Activated naive CD8-positive, alpha-beta T cell treated with anti-CD3 and anti-CD28 coated beads, Interleukin-2, amount 10 ng/mL, durations not matched to agents 7 days and 5 days (primary cell): ENCODE results near the gene COX19. TPM values are rescaled to one million over a fixed set of nuclear protein-coding genes. Genes with fewer than 3 reads are reported as not detected.

Experiments used
- ATAC-seq: fragments of 150-1000 bp; cut with Tn5 transposase; one replicate; pipeline ENCODE4 v1.10.0; 2021; ENCODE audit warnings: low read depth, moderate library complexity
- POLR2A ChIA-PET: fragments of 350-600 bp; sonication (Branson Sonifier 250); formaldehyde crosslinking; loops from one replicate; lab custom pipeline; 2021; ENCODE audit warnings: antibody characterized with exemption; lab: Charles Lee
- DNase-seq: peaks from one replicate; pipeline ENCODE4 v3.0.0; 2021
- H3K27ac Mint-ChIP-seq: one replicate; pipeline ENCODE4 v1.8.0; 2022; ENCODE audit warnings: mild to moderate bottlenecking, mixed read lengths
- H3K27me3 Mint-ChIP-seq: one replicate; pipeline ENCODE4 v1.8.0; 2022; ENCODE audit warnings: mild to moderate bottlenecking, moderate library complexity, mixed read lengths
- H3K36me3 Mint-ChIP-seq: one replicate; pipeline ENCODE4 v1.8.0; 2021; ENCODE audit warnings: mild to moderate bottlenecking, mixed read lengths
- H3K4me1 Mint-ChIP-seq: one replicate; pipeline ENCODE4 v1.8.0; 2021; ENCODE audit warnings: mixed read lengths
- H3K4me3 Mint-ChIP-seq: one replicate; pipeline ENCODE4 v1.8.0; 2022; ENCODE audit warnings: mild to moderate bottlenecking, moderate library complexity, mixed read lengths
- H3K9me3 Mint-ChIP-seq: one replicate; pipeline ENCODE4 v1.8.0; 2021; ENCODE audit warnings: mixed read lengths
- total RNA-seq, 2 experiments: library from RNA; stranded (reverse); gene quantifications; one replicate each; pipeline ENCODE4 v1.2.3, GENCODE V29; 2021

The COX19 gene
- total RNA-seq, 2 experiments from 2014 or later, result 26.2 to 29.3 TPM

DNA sequence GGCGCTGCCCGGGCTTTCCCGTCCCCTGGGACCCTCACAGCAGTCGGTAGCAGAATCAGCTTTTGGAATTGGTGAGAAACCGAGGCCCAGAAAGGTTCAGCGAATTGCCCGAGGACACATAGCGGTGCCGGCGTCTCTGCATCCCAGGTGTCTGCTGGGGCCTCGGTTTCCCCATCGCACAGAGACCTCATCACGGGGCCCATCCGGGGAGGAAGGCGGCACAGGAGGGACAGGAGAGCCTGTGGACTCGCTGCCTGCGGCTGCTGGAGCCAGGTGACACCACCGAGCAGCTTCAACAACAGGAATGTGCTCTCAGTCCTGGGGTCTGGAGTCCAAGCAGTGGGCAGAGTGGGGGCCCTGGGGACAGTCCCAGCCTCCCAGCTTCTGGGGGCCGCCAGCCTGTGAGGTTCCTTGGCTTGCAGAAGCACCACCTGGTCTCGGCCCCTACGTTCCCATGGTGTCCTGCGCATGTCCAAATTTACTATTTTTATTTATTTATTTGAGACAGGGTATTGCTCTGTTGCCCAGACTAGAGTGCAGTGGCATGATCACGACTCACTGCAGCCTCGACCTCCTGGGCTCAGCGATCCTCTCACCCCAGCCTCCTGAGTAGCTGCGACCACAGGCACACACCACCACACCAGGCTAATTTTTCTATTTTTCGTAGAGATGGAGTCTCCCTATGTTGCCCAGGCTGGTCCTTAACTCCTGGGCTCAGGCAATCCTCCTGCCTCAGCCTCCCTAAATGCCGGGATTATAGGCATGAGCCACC lies 539 bp upstream of the COX19 start:
- peaks cover 14% of the 10 kb centered on the region for H3K4me1 Mint-ChIP-seq
- DNase-seq (no peak), ATAC-seq (no peak)
- no peaks in the 10 kb centered on the region for H3K27me3 Mint-ChIP-seq
- POLR2A ChIA-PET, result interaction anchor here (0.6 to 2.9 kb wide), 16 partner anchors 8 to 184 kb away, joined by 3 to 27 read pairs (median 5); partner anchors contain the start of genes GET4 and ZFAND2A
- peak overlapping the region; percentile 93 for H3K4me3 Mint-ChIP-seq
- no peak overlapping the region for H3K27ac Mint-ChIP-seq
- H3K36me3 Mint-ChIP-seq, result peaks cover 9% of the 10 kb centered on the region
- no peaks in the 10 kb centered on the region for H3K9me3 Mint-ChIP-seq

DNA sequence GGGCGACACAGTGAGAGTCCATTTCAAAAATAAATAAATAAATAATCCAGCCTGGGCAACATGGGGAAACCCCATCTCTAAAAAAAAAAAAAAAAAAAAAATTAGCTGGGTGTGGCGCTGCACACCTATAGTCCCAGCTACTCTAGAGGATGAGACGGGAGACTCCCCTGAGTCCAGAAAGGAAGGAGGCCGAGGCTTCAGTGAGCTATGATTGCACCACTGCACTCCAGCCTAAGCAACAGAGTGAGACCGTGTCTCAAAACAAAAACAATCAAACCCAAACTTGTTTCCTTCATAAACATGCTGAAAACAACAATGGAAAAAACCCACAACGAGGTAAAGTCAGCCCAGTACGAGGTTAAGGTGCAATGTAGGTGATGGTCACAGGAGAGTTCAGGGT lies 1.2 kb downstream of the COX19 start:
- POLR2A ChIA-PET, result interaction anchor here (0.6 to 2.9 kb wide), 15 partner anchors 7 to 1259 kb away, joined by 3 to 27 read pairs (median 5); partner anchors contain the start of genes GET4 and ZFAND2A
- ATAC-seq (no peak), DNase-seq (no peak)
- Mint-ChIP-seq H3K9me3 (no peaks in the 10 kb centered on the region), H3K4me1 (peaks cover 16% of the 10 kb centered on the region), H3K27me3 (no peaks in the 10 kb centered on the region), H3K4me3 (peak overlapping the region; percentile 93), H3K36me3 (peaks cover 10% of the 10 kb centered on the region), H3K27ac (peak overlapping the region; percentile 89)

DNA sequence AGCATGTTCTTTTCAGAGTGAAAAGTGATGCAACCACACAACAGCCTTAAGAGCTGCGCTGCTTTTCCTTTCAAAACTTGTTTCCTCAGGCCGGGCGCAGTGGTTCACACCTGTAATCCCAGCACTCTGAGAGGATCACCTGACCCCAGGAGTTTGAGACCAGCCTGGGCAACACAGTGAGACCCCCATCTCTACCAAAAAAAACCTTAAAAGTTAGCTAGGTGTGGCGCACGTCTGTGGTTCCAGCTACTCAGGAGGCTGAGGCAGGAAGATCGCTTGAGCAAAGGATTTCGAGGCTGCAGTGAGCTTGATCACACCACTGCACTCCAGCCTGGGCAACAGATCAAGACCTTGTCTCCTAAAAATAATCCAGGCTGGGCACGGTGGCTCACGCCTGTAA lies 2.0 kb downstream of the COX19 start:
- peak overlapping the region; percentile 56 for H3K4me3 Mint-ChIP-seq
- POLR2A ChIA-PET, result interaction anchor here (1.0 to 2.9 kb wide), 3 partner anchors 9 to 50 kb away, joined by 5 to 27 read pairs (median 6); no protein-coding TSS in a partner anchor
- H3K27me3 Mint-ChIP-seq, result no peaks in the 10 kb centered on the region
- H3K27ac Mint-ChIP-seq, result no peak overlapping the region
- DNase-seq (no peak), ATAC-seq (no peak)
- peaks cover 10% of the 10 kb centered on the region for H3K36me3 Mint-ChIP-seq
- no peaks in the 10 kb centered on the region for H3K9me3 Mint-ChIP-seq
- H3K4me1 Mint-ChIP-seq, result peaks cover 16% of the 10 kb centered on the region

DNA sequence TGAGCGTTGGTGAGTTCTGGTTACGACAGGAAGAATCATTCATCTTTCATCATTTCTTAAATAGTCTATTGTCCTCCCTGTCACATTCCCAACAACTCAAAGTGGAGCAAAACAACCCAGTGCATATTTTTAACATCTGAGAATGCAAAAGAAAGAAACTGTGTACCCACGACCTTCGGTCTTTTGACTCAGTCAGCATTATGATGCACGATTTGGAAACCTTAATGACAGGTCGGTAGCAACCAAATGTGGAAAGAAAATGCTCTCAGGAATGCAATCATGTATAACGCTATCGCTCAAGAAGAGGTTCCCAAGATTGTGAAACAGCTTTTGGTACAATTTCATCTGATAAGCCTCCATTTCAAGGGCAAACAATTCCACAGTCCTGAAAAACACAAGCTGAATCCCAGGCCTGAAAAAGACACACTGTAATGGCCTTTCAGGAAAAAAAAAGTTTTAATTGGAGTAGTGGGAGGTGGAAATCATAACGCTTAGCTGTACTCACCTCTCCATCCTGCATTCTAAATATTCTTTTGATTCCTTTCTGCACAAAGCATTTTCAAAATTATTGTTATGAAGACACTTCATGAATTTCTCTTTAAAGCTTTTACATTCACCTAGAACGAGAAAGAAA lies 2.6 kb downstream of the COX19 start:
- Mint-ChIP-seq H3K9me3 (no peaks in the 10 kb centered on the region), H3K4me1 (peaks cover 16% of the 10 kb centered on the region), H3K27me3 (no peaks in the 10 kb centered on the region), H3K4me3 (peak overlapping the region; percentile 56), H3K27ac (no peak overlapping the region), H3K36me3 (peaks cover 12% of the 10 kb centered on the region)
- POLR2A ChIA-PET, result interaction anchor here (1.1 kb wide), 1 partner anchor 8 kb away, joined by 5 read pairs; no protein-coding TSS in a partner anchor
- ATAC-seq, result no peak
- DNase-seq, result no peak

DNA sequence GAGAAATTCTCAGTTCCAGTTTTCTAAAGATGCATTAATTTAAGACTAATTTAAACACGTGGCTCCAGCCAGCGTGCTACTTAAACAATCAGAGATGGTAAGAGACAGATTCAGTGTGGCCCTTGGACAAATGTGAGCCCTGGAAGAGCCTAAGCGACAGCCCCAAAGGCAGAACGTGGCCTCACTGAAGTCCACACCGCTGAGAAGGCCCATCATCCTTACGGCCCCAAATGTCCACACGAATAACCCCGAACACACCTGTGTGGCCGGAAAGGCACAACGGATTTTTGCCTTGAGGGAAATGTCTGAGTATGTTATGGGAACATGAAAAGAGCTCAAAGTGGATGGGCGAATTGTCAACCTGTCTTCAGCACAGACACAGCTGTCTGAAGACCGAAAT lies 3.2 kb downstream of the COX19 start:
- POLR2A ChIA-PET, result no interaction called here
- Mint-ChIP-seq H3K4me1 (peaks cover 16% of the 10 kb centered on the region), H3K27ac (no peak overlapping the region), H3K36me3 (peaks cover 14% of the 10 kb centered on the region), H3K27me3 (no peaks in the 10 kb centered on the region), H3K4me3 (no peak overlapping the region), H3K9me3 (no peaks in the 10 kb centered on the region)
- ATAC-seq (no peak), DNase-seq (no peak)

DNA sequence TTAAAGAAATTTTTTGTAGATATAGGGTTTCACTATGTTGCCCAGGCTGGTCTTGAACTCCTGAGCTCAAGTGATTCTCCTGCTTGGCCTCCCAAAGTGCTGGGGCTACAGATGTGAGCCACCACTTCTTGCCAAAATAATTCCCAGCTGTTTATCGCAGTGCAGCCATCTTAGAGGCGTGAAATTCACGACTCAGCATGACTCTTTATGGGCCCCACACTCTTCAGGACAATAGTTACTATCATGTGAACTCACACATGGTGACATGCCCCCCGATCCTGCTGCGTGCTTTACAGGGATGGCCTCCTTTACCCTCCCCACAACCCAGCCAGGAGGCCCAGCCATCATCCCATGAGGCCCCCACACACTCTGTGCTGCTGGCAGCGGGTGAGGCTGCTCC lies 4.6 kb downstream of the COX19 start:
- H3K36me3 Mint-ChIP-seq, result peaks cover 18% of the 10 kb centered on the region
- no peaks in the 10 kb centered on the region for H3K27me3 Mint-ChIP-seq
- no peaks in the 10 kb centered on the region for H3K9me3 Mint-ChIP-seq
- ATAC-seq, result no peak
- no peak overlapping the region for H3K4me3 Mint-ChIP-seq
- H3K27ac Mint-ChIP-seq, result no peak overlapping the region
- DNase-seq, result no peak
- POLR2A ChIA-PET, result no interaction called here
- H3K4me1 Mint-ChIP-seq, result peaks cover 21% of the 10 kb centered on the region

DNA sequence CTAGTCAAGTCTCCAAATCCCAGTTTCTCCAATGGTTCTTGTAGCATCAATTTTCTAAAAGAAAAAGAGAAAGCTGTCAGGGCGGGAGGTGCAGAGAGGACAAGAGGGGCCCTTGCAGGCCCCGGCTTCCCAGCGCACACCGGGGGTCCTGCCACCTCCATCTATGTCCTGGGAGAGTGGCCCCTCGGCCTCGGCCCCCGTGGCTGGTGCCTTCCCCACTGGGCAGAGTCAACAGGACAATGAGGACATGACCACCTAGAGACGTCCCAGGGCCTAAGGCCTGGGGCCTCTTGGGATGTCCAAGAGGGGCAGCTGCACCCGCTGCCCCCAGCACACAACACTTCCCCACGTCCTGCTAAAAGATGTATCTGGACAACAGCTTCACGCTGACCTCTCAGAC lies 5.9 kb downstream of the COX19 start:
- Mint-ChIP-seq H3K4me3 (no peak overlapping the region), H3K27ac (no peak overlapping the region), H3K36me3 (peaks cover 18% of the 10 kb centered on the region), H3K27me3 (no peaks in the 10 kb centered on the region), H3K9me3 (no peaks in the 10 kb centered on the region), H3K4me1 (peaks cover 26% of the 10 kb centered on the region)
- no peak for ATAC-seq
- POLR2A ChIA-PET, result interaction anchor here (0.7 kb wide), 2 partner anchors 19 to 185 kb away, joined by 3 to 5 read pairs; no protein-coding TSS in a partner anchor
- no peak for DNase-seq

DNA sequence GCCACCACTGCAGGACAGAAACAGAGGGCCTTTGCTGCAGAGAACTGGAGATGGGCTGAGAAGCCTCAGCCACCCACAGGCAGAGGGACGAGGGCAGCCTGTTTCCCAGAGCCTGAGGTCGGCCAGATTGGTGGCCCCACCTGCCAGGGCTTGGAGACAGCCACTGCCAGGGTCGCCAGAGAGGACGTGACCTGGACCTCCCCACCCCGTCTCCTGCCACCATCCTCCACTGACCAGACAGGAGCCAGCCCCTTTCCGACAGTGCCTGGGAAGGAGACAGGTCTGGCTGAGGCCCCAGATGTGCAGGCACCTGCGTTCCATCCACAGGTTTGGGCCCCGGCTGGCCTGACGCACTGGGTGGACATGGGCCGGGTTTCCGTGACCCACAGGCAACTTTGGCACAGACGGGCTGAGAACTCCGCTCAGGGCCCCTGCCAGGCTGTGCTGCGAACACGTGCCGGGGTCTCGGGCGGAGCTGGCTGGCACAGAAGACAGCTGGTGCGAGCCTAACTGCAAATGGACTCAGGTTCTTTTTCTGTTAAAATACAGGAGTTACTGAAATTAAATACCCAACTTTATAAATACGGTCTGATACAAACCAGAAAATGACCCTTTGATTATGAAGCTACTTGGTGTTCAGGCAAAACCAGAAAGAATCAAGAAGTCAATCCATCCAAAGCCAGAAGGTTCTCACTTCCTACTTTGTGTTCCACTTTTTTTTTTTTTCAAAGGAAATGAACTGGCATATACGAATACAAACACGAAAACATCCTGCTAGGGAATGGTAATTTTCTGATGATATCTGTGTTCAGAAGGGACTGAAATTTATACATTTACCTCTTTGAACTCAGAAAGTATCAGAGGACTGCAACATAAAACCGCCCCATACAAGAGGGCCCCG lies 6.9 kb downstream of the COX19 start:
- POLR2A ChIA-PET, result interaction anchor here (0.7 to 1.2 kb wide), 2 partner anchors 15 to 186 kb away, joined by 3 to 6 read pairs; no protein-coding TSS in a partner anchor
- H3K4me1 Mint-ChIP-seq, result peaks cover 24% of the 10 kb centered on the region
- ATAC-seq, result no peak
- no peaks in the 10 kb centered on the region for H3K27me3 Mint-ChIP-seq
- no peaks in the 10 kb centered on the region for H3K9me3 Mint-ChIP-seq
- no peak overlapping the region for H3K27ac Mint-ChIP-seq
- H3K4me3 Mint-ChIP-seq, result no peak overlapping the region
- DNase-seq, result no peak
- H3K36me3 Mint-ChIP-seq, result peaks cover 18% of the 10 kb centered on the region

DNA sequence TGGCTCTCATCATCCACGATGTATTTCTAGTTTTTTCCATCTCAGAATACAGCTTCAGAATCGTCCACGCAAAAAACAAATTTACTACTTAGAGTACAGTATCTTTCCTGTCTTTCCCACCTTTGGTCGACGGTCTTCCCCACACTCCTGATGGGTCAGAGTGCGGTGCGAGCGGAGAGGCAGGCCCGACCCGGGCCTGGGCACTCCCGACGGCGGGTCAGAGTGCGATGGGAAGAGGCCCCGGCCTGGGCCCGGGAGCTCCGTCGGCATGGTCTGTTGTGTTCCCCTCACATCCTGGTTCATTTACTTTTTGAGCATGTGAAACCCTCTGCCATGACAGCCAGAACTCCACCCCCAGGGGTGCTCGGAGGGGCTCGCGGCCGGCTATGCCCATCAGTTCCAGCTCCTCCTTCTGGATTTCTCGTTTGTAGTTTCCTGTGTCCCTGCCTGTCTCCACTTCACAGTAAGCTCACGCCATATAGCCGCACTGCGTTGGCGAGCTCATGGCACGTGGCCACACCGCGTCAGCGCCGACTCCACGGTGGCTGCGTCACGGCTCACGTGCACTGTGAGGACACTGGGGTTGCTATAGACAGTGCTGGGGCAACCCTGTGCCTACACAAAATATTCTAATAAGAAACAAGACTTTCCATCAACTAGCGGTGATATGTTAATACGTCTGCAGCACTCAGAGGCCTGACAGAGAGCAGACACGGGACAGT lies 7.8 kb downstream of the COX19 start:
- no peak for ATAC-seq
- peaks cover 20% of the 10 kb centered on the region for H3K4me1 Mint-ChIP-seq
- peaks cover 18% of the 10 kb centered on the region for H3K36me3 Mint-ChIP-seq
- H3K4me3 Mint-ChIP-seq, result no peak overlapping the region
- no peak overlapping the region for H3K27ac Mint-ChIP-seq
- DNase-seq, result no peak
- POLR2A ChIA-PET, result interaction anchor here (1.2 to 2.4 kb wide), 2 partner anchors 8 to 14 kb away, joined by 6 to 12 read pairs; partner anchors contain the start of gene COX19
- no peaks in the 10 kb centered on the region for H3K9me3 Mint-ChIP-seq
- H3K27me3 Mint-ChIP-seq, result no peaks in the 10 kb centered on the region

DNA sequence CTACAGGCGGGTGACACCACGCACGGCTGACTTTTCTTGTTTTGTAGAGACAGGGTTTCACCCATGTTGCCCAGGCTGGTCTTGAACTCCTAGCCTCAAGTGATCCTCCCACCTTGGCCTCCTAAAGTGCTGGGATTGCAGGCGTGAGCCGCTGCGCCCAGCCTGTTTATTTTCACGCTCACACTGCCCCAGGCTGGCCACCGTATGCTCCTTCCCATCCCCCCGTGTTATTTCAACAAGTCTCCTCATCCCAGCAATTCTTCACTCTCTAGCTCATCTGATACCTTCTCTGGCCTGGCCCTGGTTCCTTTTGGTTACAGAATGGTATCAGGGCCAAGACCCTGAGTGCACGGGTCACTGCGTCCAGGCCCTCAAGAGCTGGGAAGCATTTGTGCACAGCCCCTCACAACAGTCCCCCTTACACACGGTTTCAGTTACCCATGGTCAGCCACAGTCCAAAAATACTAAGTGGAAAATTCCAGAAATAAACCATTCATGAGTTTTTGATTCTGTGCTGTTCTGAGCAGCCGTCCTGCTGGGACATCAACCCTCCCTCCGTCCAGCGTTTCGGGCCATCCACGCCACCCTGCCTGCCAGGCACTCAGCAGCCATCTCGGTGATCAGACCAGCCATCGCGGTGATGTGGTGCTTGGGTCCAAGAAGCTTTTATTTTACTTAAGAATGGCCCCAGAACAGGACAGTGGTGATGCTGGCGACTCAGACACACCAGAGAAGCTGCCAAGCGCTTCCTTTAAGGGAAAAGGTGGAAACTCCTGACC lies 8.9 kb downstream of the COX19 start:
- POLR2A ChIA-PET, result interaction anchor here (0.7 to 2.4 kb wide), 2 partner anchors 9 to 627 kb away, joined by 4 to 12 read pairs; partner anchors contain the start of gene COX19
- Mint-ChIP-seq H3K27ac (no peak overlapping the region), H3K4me1 (peaks cover 20% of the 10 kb centered on the region), H3K4me3 (peak overlapping the region; percentile 6), H3K9me3 (no peaks in the 10 kb centered on the region), H3K27me3 (no peaks in the 10 kb centered on the region), H3K36me3 (peaks cover 15% of the 10 kb centered on the region)
- no peak for DNase-seq
- ATAC-seq, result no peak

DNA sequence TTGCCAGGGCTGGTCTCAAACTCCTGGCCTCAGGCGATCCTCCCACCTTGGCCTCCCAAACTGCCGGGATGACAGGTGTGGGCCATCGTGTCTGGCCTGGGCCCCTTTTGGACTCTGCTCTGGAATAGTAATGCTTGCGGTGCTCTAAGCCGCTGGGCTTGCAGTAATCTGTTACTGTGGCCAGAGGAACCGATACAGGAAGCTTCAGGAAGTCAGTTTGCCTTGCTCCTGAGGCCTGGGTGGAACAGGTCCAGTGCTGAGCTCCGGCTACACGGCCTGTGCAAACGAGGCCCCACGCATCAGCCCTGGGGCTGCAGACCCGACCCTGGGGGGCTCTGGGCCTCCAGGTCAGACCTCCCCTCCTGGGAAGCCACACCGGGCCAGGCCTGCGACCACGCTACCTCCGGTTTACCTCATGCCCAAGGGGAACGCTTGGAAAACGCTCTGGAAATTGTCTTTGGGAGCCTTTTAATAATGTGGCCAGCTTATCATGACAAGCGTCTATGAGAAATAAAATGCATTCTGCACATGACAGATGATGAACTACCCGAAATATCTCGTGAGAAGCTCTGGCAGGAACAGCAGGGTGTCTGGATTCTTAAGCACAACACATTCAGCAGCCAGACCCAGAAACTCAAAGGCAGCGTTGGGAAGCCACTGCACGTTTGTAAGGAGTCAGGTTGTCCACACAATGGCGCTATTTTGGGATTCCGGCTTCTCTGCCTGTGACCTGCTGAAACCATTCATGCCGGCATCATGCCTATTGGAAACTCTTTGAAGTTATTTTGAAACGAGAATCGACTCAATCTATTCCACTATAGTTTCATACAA lies 10.7 kb downstream of the COX19 start:
- DNase-seq (no peak), ATAC-seq (peak; percentile 18)
- Mint-ChIP-seq H3K27me3 (no peaks in the 10 kb centered on the region), H3K27ac (peak overlapping the region; percentile 30), H3K36me3 (peaks cover 10% of the 10 kb centered on the region), H3K4me3 (no peak overlapping the region), H3K9me3 (no peaks in the 10 kb centered on the region), H3K4me1 (peaks cover 17% of the 10 kb centered on the region)
- POLR2A ChIA-PET, result interaction anchor here (1.0 to 1.4 kb wide), 3 partner anchors 9 to 41 kb away, joined by 3 to 8 read pairs (median 5); partner anchors contain the start of gene COX19
